Endodermal cell (in vitro differentiated cells): ENCODE data around the gene YY1AP1. TPM values are rescaled to one million over a fixed set of nuclear protein-coding genes. Genes with fewer than 3 reads are reported as not detected.
"Not testable (repeated sequence)": the region's sequence is repeated elsewhere in the genome, so short reads cannot be mapped to it uniquely, and the experiment has no call there.

Source experiments
- DNase-seq: peaks from one replicate; pipeline ENCODE4 v3.0.0-alpha.2; 2017
- H3K27ac ChIP-seq: 2 replicates; pipeline ENCODE4 v1.5.1; 2013; ENCODE audit warnings: mild to moderate bottlenecking, low read depth, low read length, moderate library complexity
- H3K27me3 ChIP-seq: 2 replicates; pipeline ENCODE4 v1.6.1; 2013; ENCODE audit warnings: mild to moderate bottlenecking, low read length, moderate library complexity; ENCODE audit not compliant: insufficient read depth, control insufficient read depth, poor library complexity, severe bottlenecking
- H3K36me3 ChIP-seq: 2 replicates; pipeline ENCODE4 v1.7.0; 2013; ENCODE audit warnings: mild to moderate bottlenecking, low read length, moderate library complexity; ENCODE audit not compliant: control insufficient read depth, insufficient read depth
- H3K4me1 ChIP-seq: one replicate; pipeline ENCODE4 v1.7.0; 2013; ENCODE audit warnings: low read length; ENCODE audit not compliant: control insufficient read depth, insufficient read depth
- H3K4me3 ChIP-seq: 2 replicates; pipeline ENCODE4 v1.5.1; 2013; ENCODE audit warnings: mild to moderate bottlenecking, low read length, moderate library complexity
- H3K9ac ChIP-seq: 2 replicates; pipeline ENCODE4 v1.6.1; 2013; ENCODE audit warnings: mild to moderate bottlenecking, low read length, moderate library complexity; ENCODE audit not compliant: poor library complexity, severe bottlenecking; ENCODE audit errors: extremely low read depth
- H3K9me3 ChIP-seq: 2 replicates; pipeline ENCODE4 v1.6.1; 2013; ENCODE audit warnings: mild to moderate bottlenecking, low read length, moderate library complexity; ENCODE audit not compliant: control insufficient read depth
- H3K27ac Mint-ChIP-seq: 2 replicates; pipeline ENCODE4 v1.8.0; 2020; ENCODE audit warnings: mixed read lengths
- H3K27me3 Mint-ChIP-seq: 2 replicates; pipeline ENCODE4 v1.8.0; 2021; ENCODE audit warnings: mild to moderate bottlenecking, mixed read lengths; ENCODE audit not compliant: insufficient read depth
- H3K36me3 Mint-ChIP-seq: 2 replicates; pipeline ENCODE4 v1.8.0; 2020; ENCODE audit warnings: low read depth, mixed read lengths
- H3K4me1 Mint-ChIP-seq: 2 replicates; pipeline ENCODE4 v1.8.0; 2020; ENCODE audit warnings: mixed read lengths
- H3K4me3 Mint-ChIP-seq: 2 replicates; pipeline ENCODE4 v1.8.0; 2020; ENCODE audit warnings: mild to moderate bottlenecking, moderate library complexity, mixed read lengths
- H3K9me3 Mint-ChIP-seq: 2 replicates; pipeline ENCODE4 v1.8.0; 2020; ENCODE audit warnings: mild to moderate bottlenecking, mixed read lengths
- WGBS, 2 experiments: methylation state at CpG; one replicate each; pipeline versions ENCODE4 v1.1.5 to v1.1.7; 2013; ENCODE audit warnings: missing lambda C conversion rate in 2 of 2, mixed read lengths in 1 of 2; ENCODE audit not compliant: insufficient coverage in 1 of 2, insufficient read length in 1 of 2; 5-methylcytosine and 5-hydroxymethylcytosine counted together
- total RNA-seq, 2 donors: library from RNA; stranded (reverse); fragmentation: NEBNext Ultra II Directional in 1 of 2; extraction: Animal tissue kit (Norgen Biotek cat#: 25700) in 1 of 2; gene quantifications; 2 replicates in 1 of 2; 3 replicates in 1 of 2; pipeline ENCODE4 v1.2.1, GENCODE V29; 2021
- TF ChIP-seq, protein P1 (sequence below): fragments of 200-600 bp; sonication (generic); conservative IDR thresholded peaks from 2 replicates; pipeline ENCODE4 v1.5.0; 2021; ENCODE audit warnings: antibody characterized with exemption, mild to moderate bottlenecking

Gene YY1AP1
- total RNA-seq, 2 donors from 2014 or later = 44.2 to 45.8 TPM

DNA sequence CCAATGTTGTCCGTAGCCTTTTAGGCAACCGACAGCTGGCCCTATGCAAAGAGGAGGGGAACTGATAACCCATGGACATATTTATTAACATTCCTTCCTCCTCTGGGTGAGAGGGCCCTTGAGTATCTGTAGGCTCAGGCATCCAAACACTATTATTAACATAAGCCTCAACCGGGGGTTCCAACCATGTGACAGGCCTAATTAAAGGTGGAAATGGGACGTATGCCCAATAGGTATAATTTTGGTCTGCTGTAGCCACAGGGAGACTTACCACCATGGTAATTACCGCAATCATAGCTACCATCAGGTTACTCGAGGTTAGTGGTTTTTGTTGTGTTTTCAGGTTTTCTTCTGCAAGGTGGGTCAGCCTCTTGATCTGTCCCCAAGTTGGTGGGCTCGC, 5.6 kb upstream of the YY1AP1 start:
- H3K4me3 Mint-ChIP-seq = no peak overlapping the region
- H3K27ac ChIP-seq = no peak overlapping the region
- H3K27me3 Mint-ChIP-seq = no peaks in the 10 kb centered on the region
- H3K9me3 Mint-ChIP-seq = peaks cover 75% of the 10 kb centered on the region
- H3K36me3 Mint-ChIP-seq = peaks cover 85% of the 10 kb centered on the region
- peaks cover 73% of the 10 kb centered on the region for H3K9me3 ChIP-seq
- no peak overlapping the region for H3K27ac Mint-ChIP-seq
- WGBS, 2 experiments = 83 to 97% methylated on average over 3 to 7 of the region's 7 CpGs
- H3K36me3 ChIP-seq = peaks cover 58% of the 10 kb centered on the region
- TF ChIP-seq, protein P1, sequence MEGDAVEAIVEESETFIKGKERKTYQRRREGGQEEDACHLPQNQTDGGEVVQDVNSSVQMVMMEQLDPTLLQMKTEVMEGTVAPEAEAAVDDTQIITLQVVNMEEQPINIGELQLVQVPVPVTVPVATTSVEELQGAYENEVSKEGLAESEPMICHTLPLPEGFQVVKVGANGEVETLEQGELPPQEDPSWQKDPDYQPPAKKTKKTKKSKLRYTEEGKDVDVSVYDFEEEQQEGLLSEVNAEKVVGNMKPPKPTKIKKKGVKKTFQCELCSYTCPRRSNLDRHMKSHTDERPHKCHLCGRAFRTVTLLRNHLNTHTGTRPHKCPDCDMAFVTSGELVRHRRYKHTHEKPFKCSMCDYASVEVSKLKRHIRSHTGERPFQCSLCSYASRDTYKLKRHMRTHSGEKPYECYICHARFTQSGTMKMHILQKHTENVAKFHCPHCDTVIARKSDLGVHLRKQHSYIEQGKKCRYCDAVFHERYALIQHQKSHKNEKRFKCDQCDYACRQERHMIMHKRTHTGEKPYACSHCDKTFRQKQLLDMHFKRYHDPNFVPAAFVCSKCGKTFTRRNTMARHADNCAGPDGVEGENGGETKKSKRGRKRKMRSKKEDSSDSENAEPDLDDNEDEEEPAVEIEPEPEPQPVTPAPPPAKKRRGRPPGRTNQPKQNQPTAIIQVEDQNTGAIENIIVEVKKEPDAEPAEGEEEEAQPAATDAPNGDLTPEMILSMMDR = no peak
- no peak overlapping the region for H3K4me3 ChIP-seq
- no peaks in the 10 kb centered on the region for H3K4me1 ChIP-seq
- no peaks in the 10 kb centered on the region for H3K27me3 ChIP-seq
- no peak for DNase-seq
- H3K4me1 Mint-ChIP-seq = peaks cover 9% of the 10 kb centered on the region
- H3K9ac ChIP-seq = no peak overlapping the region

DNA sequence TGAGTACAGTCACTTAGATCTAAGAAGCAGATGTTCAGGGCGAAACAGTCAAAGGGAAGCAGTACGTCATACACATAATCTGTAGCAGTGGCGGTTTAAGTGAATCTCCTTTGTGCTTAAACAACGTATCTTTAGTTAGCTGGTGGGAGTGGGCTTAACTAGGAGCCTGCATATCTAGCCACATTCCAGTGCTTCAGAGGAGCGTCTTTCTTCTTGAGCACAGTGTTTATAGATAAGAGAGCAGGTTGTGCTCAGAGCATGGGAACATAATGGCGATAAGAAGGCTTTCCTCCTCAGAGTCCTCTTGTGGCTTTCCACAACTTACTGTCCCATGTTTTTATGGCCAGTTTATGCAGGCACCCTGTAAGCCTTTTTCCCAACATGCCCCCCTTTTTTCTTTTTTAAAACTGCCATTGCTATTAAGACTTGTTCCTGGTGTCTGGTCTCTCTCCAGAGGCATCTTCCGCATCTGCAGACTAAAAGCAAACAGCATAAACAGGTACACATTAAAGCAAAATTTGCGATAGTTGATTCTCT, 3.5 kb upstream of the YY1AP1 start:
- H3K4me1 ChIP-seq = no peaks in the 10 kb centered on the region
- no peak for DNase-seq
- peak overlapping the region; percentile 52 for H3K4me3 ChIP-seq
- Mint-ChIP-seq H3K9me3 (peaks cover 55% of the 10 kb centered on the region), H3K4me1 (peaks cover under 1% of the 10 kb centered on the region), H3K27me3 (no peaks in the 10 kb centered on the region), H3K27ac (no peak overlapping the region), H3K4me3 (no peak overlapping the region), H3K36me3 (peaks cover 65% of the 10 kb centered on the region)
- H3K9ac ChIP-seq = no peak overlapping the region
- H3K36me3 ChIP-seq = peaks cover 52% of the 10 kb centered on the region
- TF ChIP-seq, protein P1 = no peak
- no peaks in the 10 kb centered on the region for H3K27me3 ChIP-seq
- H3K27ac ChIP-seq = no peak overlapping the region
- H3K9me3 ChIP-seq = peaks cover 64% of the 10 kb centered on the region
- 95 to 100% methylated on average over 7 to 8 of the region's 8 CpGs for WGBS, 2 experiments

DNA sequence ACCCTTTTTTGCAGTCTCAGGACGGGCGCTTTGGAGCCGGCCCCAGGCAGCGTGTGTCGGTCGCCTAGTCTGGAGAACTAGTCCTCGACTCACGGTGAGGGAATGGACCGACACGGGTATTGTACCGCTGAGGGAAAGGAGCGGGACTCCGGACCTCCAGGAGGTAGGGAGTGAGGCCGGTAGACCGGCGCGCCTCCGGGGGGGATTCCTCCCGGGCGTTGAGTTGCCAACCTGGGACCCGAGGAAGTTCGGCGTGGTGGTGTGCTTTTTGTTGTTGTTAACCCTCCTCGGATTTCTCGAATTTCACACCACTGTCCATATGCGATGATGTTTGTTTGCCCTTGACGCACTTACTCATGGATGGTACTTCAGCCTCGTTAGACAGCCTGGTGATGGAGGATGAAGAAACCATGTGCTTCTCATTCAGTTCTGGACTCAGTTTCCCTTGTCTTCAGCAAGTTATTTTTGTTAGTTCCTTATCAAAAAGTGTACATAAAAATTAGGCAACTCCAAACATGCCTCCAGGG, 570 bp upstream of the YY1AP1 start, which contains the start of gene DAP3:
DAP3 (plus strand) TSS at position 11 of the 527 bp plus-strand sequence. CDS start 20,689 bp downstream, outside the sequence.
- Mint-ChIP-seq H3K4me3 (peak within 1 kb of the TSS; percentile 97), H3K4me1 (peaks cover 14% of the 10 kb centered on the region), H3K36me3 (peaks cover 55% of the 10 kb centered on the region), H3K9me3 (peaks cover 39% of the 10 kb centered on the region), H3K27ac (peak within 1 kb of the TSS; percentile 94)
- not testable (repeated sequence) for DNase-seq, H3K4me1 ChIP-seq, H3K27me3 ChIP-seq, H3K27me3 Mint-ChIP-seq
- Histone ChIP-seq H3K9ac (peak within 1 kb of the TSS; percentile 96), H3K27ac (peak within 1 kb of the TSS; percentile 100), H3K9me3 (peaks cover 37% of the 10 kb centered on the region), H3K4me3 (peak within 1 kb of the TSS; percentile 94), H3K36me3 (peaks cover 38% of the 10 kb centered on the region)
- 0 to 1% methylated on average over 7 to 28 of the region's 28 CpGs for WGBS, 2 experiments

DNA sequence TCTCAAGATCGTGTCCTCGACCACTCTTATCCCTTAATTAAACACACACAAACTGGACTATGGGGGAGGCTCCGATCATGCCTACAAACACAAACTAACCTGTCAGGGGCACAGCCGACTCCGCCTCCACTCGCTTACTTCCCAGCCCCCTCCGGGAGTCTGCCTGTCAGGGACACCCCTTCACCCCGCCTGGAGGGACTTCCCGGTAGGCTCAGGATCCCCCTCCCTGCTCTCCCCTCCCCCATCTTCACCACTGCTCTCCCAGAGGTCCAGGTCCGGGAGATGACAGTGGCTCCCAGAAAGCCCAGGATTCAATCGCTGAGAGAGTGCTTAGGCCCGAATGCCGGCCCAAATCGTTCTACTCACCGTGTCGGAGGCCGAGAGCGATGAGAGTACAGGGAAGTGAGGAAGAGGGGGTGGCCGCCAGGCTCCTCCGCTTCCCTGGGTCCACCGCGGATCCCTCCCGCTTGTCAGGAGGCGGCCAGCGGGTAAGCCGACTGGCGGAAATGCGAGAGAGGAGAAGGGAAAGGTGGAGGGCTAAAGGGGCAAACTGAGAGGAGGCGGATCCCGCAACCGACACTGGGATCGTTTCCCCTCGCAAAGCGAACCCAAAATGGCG, 760 bp downstream of the YY1AP1 start:
- peak overlapping the region; percentile 94 for H3K4me3 ChIP-seq
- Mint-ChIP-seq H3K27ac (peak overlapping the region; percentile 94), H3K4me1 (peaks cover 14% of the 10 kb centered on the region), H3K9me3 (peaks cover 30% of the 10 kb centered on the region), H3K4me3 (peak overlapping the region; percentile 97), H3K36me3 (peaks cover 47% of the 10 kb centered on the region)
- not testable (repeated sequence) for H3K27me3 ChIP-seq, H3K4me1 ChIP-seq, H3K27me3 Mint-ChIP-seq
- 0% methylated on average over 17 to 28 of the region's 35 CpGs for WGBS, 2 experiments
- peaks cover 27% of the 10 kb centered on the region for H3K9me3 ChIP-seq
- peak overlapping the region; percentile 100 for H3K27ac ChIP-seq
- H3K9ac ChIP-seq = peak overlapping the region; percentile 96
- peak; percentile 84 for DNase-seq
- peaks cover 26% of the 10 kb centered on the region for H3K36me3 ChIP-seq
